GM18868 (cell line): ENCODE data around the gene LRR1.
"Not testable (repeated sequence)": the region's sequence is repeated elsewhere in the genome, so short reads cannot be mapped to it uniquely, and the experiment has no call there.

Experiments used
- ATAC-seq: cut with Tn5 transposase; IDR thresholded peaks from one replicate; pipeline ENCODE4 v1.9.1; 2021; ENCODE audit warnings: mild to moderate bottlenecking, moderate library complexity; ENCODE audit not compliant: unreplicated experiment

Gene LRR1

GRCh38 chr14:49598485-49599300 lies at the start of gene LRR1:
TSS of gene LRR1 (plus strand) at chr14:49598940. CDS start at chr14:49599021, 81 bp downstream.
- ATAC-seq, result peak; percentile 46

GRCh38 chr14:49549446-49549845 lies 49.3 kb upstream of the LRR1 start:
- ATAC-seq, result no peak

- no peak for ATAC-seq
Observed at GRCh38 chr14:49549881-49550280, 48.9 kb upstream of the LRR1 start.

- no peak for ATAC-seq
Observed at GRCh38 chr14:49550286-49551184, 48.2 kb upstream of the LRR1 start.

- no peak for ATAC-seq
Observed at GRCh38 chr14:49551569-49551968, 47.2 kb upstream of the LRR1 start.

GRCh38 chr14:49553106-49553505 lies 45.6 kb upstream of the LRR1 start:
- ATAC-seq, result no peak

GRCh38 chr14:49553892-49554291 lies 44.8 kb upstream of the LRR1 start:
- no peak for ATAC-seq

- no peak for ATAC-seq
Observed at GRCh38 chr14:49559979-49560768, 38.6 kb upstream of the LRR1 start.

GRCh38 chr14:49566714-49567113 lies 32.0 kb upstream of the LRR1 start:
- ATAC-seq, result no peak

GRCh38 chr14:49569281-49569680 lies 29.5 kb upstream of the LRR1 start:
- ATAC-seq, result no peak

- no peak for ATAC-seq
Observed at GRCh38 chr14:49574038-49574437, 24.7 kb upstream of the LRR1 start.

- ATAC-seq, result no peak
Observed at GRCh38 chr14:49578141-49578540, 20.6 kb upstream of the LRR1 start.

GRCh38 chr14:49579841-49580240 lies 18.9 kb upstream of the LRR1 start:
- no peak for ATAC-seq

- no peak for ATAC-seq
Observed at GRCh38 chr14:49581209-49582112, 17.3 kb upstream of the LRR1 start.

GRCh38 chr14:49582113-49582977 lies 16.4 kb upstream of the LRR1 start:
- no peak for ATAC-seq

GRCh38 chr14:49583629-49584028 lies 15.1 kb upstream of the LRR1 start:
- no peak for ATAC-seq

GRCh38 chr14:49584058-49584457 lies 14.7 kb upstream of the LRR1 start:
- no peak for ATAC-seq

- ATAC-seq, result not testable (repeated sequence)
Observed at GRCh38 chr14:49584981-49585640, 13.6 kb upstream of the LRR1 start.
